ENCODE results near the gene KLK2. TPM values are rescaled to one million over a fixed set of nuclear protein-coding genes. Genes with fewer than 3 reads are reported as not detected.

Gene KLK2
- total RNA-seq, 4 donors from 2014 or later: 3.8 TPM; not detected in 3

- in situ Hi-C loops (cut with MboI; ENCODE audit: low pct_ligation_motif_present in 1 of 4, low pct_unique_long_range_greater_than_20kb in 1 of 4, low sequenced_read_pairs in 3 of 4): no loop called here
- H3K4me3 ChIP-seq: no peak overlapping the region
- 31% methylated on average over 21 of the region's 21 CpGs; no CpG with 5 or more reads in 1 of the 2 donors for WGBS, 2 donors (ENCODE audit: low coverage in 1 of 2)
- H3K27ac ChIP-seq: no peak overlapping the region
- TF ChIP-seq POLR2AphosphoS5 (IDR thresholded peaks at IDR 0.05): no peak
- TF ChIP-seq CTCF (IDR thresholded peaks at IDR 0.05): peak; percentile 72 to 87 (median 82)
- no peak for TF ChIP-seq EP300 (IDR thresholded peaks at IDR 0.05; ENCODE audit: low read depth)
- no peak for TF ChIP-seq POLR2A (IDR thresholded peaks at IDR 0.05)
- H3K27me3 ChIP-seq: peaks cover 35% of the 10 kb centered on the region
- H3K9me3 ChIP-seq: no peaks in the 10 kb centered on the region
- H3K36me3 ChIP-seq: no peaks in the 10 kb centered on the region
- peaks cover 0 to 7% (median 0%) of the 10 kb centered on the region in 4 donors for H3K4me1 ChIP-seq
- DNase-seq: peak; percentile 80
- intact Hi-C loops (cut with DNase I; ENCODE audit: low total_unique reads): no loop called here
These were observed 49.1 kb downstream of the KLK2 start for GRCh38 chr19:50922317-50922853.

GRCh38 chr19:50924586-50924985 is 51.3 kb downstream of the KLK2 start:
- in situ Hi-C loops (cut with MboI; ENCODE audit: low pct_ligation_motif_present in 1 of 4, low pct_unique_long_range_greater_than_20kb in 1 of 4, low sequenced_read_pairs in 3 of 4) (no loop called here), intact Hi-C loops (cut with DNase I; ENCODE audit: low total_unique reads) (no loop called here)
- Histone ChIP-seq H3K4me3 (no peak overlapping the region), H3K27ac (no peak overlapping the region), H3K27me3 (peaks cover 26% of the 10 kb centered on the region), H3K36me3 (no peaks in the 10 kb centered on the region), H3K4me1 (peaks cover 0 to 7% (median 0%) of the 10 kb centered on the region in 4 donors), H3K9me3 (no peaks in the 10 kb centered on the region)
- TF ChIP-seq CTCF (IDR thresholded peaks at IDR 0.05) (no peak), POLR2AphosphoS5 (IDR thresholded peaks at IDR 0.05) (no peak), POLR2A (IDR thresholded peaks at IDR 0.05) (no peak), EP300 (IDR thresholded peaks at IDR 0.05; ENCODE audit: low read depth) (no peak)
- 46 to 48% methylated on average over 6 of the region's 6 CpGs for WGBS, 2 donors (ENCODE audit: low coverage in 1 of 2)
- no peak for DNase-seq

GRCh38 chr19:50925734-50926133 is 52.5 kb downstream of the KLK2 start:
- no peak overlapping the region for H3K4me3 ChIP-seq
- intact Hi-C loops (cut with DNase I; ENCODE audit: low total_unique reads): no loop called here
- no peaks in the 10 kb centered on the region for H3K36me3 ChIP-seq
- no peak overlapping the region for H3K27ac ChIP-seq
- H3K27me3 ChIP-seq: peaks cover 32% of the 10 kb centered on the region
- no peak for DNase-seq
- peaks cover 0 to 7% (median 0%) of the 10 kb centered on the region in 4 donors for H3K4me1 ChIP-seq
- WGBS, 2 donors (ENCODE audit: low coverage in 1 of 2): 78 to 79% methylated on average over 2 of the region's 2 CpGs
- in situ Hi-C loops (cut with MboI; ENCODE audit: low pct_ligation_motif_present in 1 of 4, low pct_unique_long_range_greater_than_20kb in 1 of 4, low sequenced_read_pairs in 3 of 4): no loop called here
- no peak for TF ChIP-seq EP300 (IDR thresholded peaks at IDR 0.05; ENCODE audit: low read depth)
- TF ChIP-seq POLR2A (IDR thresholded peaks at IDR 0.05): no peak
- no peak for TF ChIP-seq CTCF (IDR thresholded peaks at IDR 0.05)
- no peak for TF ChIP-seq POLR2AphosphoS5 (IDR thresholded peaks at IDR 0.05)
- H3K9me3 ChIP-seq: no peaks in the 10 kb centered on the region

- H3K27ac ChIP-seq: no peak overlapping the region
- intact Hi-C loops (cut with DNase I; ENCODE audit: low total_unique reads) (no loop called here), in situ Hi-C loops (cut with MboI; ENCODE audit: low pct_ligation_motif_present in 1 of 4, low pct_unique_long_range_greater_than_20kb in 1 of 4, low sequenced_read_pairs in 3 of 4) (no loop called here)
- H3K4me1 ChIP-seq: peaks cover 0 to 7% (median 0%) of the 10 kb centered on the region in 4 donors
- 66 to 67% methylated on average over 8 to 11 of the region's 11 CpGs for WGBS, 2 donors (ENCODE audit: low coverage in 1 of 2)
- no peak for TF ChIP-seq EP300 (IDR thresholded peaks at IDR 0.05; ENCODE audit: low read depth)
- no peak for TF ChIP-seq CTCF (IDR thresholded peaks at IDR 0.05)
- no peak for TF ChIP-seq POLR2AphosphoS5 (IDR thresholded peaks at IDR 0.05)
- no peak for TF ChIP-seq POLR2A (IDR thresholded peaks at IDR 0.05)
- no peaks in the 10 kb centered on the region for H3K9me3 ChIP-seq
- no peaks in the 10 kb centered on the region for H3K36me3 ChIP-seq
- H3K27me3 ChIP-seq: peaks cover 36% of the 10 kb centered on the region
- no peak overlapping the region for H3K4me3 ChIP-seq
- no peak for DNase-seq
These were observed 52.9 kb downstream of the KLK2 start for GRCh38 chr19:50926144-50926543.

Data from transverse colon (tissue), 4 donors.